HL-60 (cell line): ENCODE data around the gene CCSER1.

Experiments
- DNase-seq, 2 experiments: peaks; one replicate each; pipeline ENCODE4 v3.0.0-alpha.2; 2010 to 2020; ENCODE audit warnings: low read depth in 1 of 2, low spot score in 1 of 2
- H3K27ac ChIP-seq: fragments of 250-450 bp; sonication (Bioruptor Pico); replicated peaks from 2 replicates; pipeline ENCODE4 v1.5.1; 2020; ENCODE audit warnings: mild to moderate bottlenecking, moderate library complexity
- H3K27me3 ChIP-seq: fragments of 250-450 bp; sonication (Bioruptor Pico); 2 replicates; pipeline ENCODE4 v1.5.1; 2021; ENCODE audit warnings: mild to moderate bottlenecking, moderate library complexity; ENCODE audit not compliant: insufficient read depth, poor library complexity, severe bottlenecking
- H3K4me3 ChIP-seq: replicated peaks from 2 replicates; pipeline ENCODE4 v1.5.1; 2011; ENCODE audit warnings: mild to moderate bottlenecking, control low read depth, low read length; ENCODE audit not compliant: insufficient read depth
- GABPA ChIP-seq: IDR thresholded peaks from 2 replicates; pipeline ENCODE4 v1.6.1; 2012; ENCODE audit warnings: low read depth
- POLR2AphosphoS5 ChIP-seq: IDR thresholded peaks from 2 replicates; pipeline ENCODE4 v1.6.1; 2012; ENCODE audit warnings: low read depth
- SPI1 ChIP-seq: IDR thresholded peaks from 2 replicates; pipeline ENCODE4 v1.6.1; 2012; ENCODE audit warnings: low read depth, mild to moderate bottlenecking, borderline replicate concordance
- TF ChIP-seq, protein P1 (sequence below): IDR thresholded peaks from 2 replicates; pipeline ENCODE4 v1.6.1; 2012; ENCODE audit warnings: low read depth; ENCODE audit not compliant: insufficient replicate concordance
- TF ChIP-seq, protein P2 (sequence below): IDR thresholded peaks from one replicate; pipeline ENCODE4 v1.5.1; 2011; ENCODE audit warnings: low read length, control low read depth, inconsistent platforms; ENCODE audit not compliant: insufficient read depth

Gene CCSER1

DNA sequence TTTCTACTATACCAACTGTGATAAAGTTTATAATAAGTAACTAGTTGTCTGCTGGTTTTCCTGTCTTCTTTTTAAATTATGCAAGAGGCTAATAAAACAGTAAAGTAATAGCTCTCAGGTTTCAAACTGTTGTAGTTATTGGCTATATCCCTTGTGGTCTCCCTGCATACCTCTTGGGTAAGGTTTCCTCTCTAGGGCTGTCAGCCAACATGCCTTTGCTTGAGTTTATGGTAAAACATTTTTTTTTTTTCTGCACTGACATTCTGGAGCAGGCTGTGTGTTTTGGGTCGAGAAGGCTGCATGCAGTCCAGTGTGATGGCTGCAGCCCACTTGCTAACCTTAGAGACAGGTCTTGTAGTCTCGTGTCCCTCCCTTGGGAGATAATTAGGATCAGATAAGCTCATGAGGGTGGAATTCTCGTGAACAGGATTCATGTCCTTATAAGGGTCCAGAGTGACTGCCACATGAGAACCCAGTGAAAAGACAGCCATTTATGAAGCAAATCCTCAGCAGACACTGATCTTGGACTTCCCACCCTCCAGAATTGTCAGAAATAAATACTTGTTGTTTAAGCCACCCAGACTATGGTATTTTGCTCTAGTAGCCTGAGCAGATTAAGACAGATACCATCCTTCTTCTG lies 831.2 kb downstream of the CCSER1 start:
- DNase-seq, result no peak

DNA sequence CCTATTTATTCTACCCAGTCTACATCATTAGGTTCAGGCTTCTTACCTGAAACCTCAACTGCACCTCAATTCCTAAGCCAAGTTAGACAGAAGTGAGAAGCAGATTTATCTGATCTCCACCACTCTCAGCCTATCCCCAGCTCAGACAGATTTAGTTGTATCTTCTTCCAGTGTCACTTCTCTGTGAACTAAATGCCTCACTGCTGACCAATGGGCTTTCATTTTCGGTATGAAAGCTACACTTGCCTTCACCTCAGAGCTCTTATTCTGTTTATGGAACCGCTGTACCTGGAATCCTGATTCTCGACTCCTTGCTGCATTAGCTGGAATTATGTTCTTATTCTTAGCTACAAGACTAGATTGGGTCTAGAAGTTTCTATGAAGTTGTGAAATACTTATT lies 833.2 kb downstream of the CCSER1 start:
- no peaks in the 10 kb centered on the region for H3K27me3 ChIP-seq
- no peak overlapping the region for H3K27ac ChIP-seq
- TF ChIP-seq SPI1, result no peak
- no peak for TF ChIP-seq GABPA
- TF ChIP-seq, protein P1, sequence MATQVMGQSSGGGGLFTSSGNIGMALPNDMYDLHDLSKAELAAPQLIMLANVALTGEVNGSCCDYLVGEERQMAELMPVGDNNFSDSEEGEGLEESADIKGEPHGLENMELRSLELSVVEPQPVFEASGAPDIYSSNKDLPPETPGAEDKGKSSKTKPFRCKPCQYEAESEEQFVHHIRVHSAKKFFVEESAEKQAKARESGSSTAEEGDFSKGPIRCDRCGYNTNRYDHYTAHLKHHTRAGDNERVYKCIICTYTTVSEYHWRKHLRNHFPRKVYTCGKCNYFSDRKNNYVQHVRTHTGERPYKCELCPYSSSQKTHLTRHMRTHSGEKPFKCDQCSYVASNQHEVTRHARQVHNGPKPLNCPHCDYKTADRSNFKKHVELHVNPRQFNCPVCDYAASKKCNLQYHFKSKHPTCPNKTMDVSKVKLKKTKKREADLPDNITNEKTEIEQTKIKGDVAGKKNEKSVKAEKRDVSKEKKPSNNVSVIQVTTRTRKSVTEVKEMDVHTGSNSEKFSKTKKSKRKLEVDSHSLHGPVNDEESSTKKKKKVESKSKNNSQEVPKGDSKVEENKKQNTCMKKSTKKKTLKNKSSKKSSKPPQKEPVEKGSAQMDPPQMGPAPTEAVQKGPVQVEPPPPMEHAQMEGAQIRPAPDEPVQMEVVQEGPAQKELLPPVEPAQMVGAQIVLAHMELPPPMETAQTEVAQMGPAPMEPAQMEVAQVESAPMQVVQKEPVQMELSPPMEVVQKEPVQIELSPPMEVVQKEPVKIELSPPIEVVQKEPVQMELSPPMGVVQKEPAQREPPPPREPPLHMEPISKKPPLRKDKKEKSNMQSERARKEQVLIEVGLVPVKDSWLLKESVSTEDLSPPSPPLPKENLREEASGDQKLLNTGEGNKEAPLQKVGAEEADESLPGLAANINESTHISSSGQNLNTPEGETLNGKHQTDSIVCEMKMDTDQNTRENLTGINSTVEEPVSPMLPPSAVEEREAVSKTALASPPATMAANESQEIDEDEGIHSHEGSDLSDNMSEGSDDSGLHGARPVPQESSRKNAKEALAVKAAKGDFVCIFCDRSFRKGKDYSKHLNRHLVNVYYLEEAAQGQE, result no peak
- TF ChIP-seq, protein P2, sequence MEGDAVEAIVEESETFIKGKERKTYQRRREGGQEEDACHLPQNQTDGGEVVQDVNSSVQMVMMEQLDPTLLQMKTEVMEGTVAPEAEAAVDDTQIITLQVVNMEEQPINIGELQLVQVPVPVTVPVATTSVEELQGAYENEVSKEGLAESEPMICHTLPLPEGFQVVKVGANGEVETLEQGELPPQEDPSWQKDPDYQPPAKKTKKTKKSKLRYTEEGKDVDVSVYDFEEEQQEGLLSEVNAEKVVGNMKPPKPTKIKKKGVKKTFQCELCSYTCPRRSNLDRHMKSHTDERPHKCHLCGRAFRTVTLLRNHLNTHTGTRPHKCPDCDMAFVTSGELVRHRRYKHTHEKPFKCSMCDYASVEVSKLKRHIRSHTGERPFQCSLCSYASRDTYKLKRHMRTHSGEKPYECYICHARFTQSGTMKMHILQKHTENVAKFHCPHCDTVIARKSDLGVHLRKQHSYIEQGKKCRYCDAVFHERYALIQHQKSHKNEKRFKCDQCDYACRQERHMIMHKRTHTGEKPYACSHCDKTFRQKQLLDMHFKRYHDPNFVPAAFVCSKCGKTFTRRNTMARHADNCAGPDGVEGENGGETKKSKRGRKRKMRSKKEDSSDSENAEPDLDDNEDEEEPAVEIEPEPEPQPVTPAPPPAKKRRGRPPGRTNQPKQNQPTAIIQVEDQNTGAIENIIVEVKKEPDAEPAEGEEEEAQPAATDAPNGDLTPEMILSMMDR, result no peak
- no peak for TF ChIP-seq POLR2AphosphoS5
- no peak for DNase-seq
- no peak overlapping the region for H3K4me3 ChIP-seq

More for the DNA sequence above, 831.2 kb downstream of the CCSER1 start:
- H3K4me3 ChIP-seq, result no peak overlapping the region
- no peak overlapping the region for H3K27ac ChIP-seq
- no peaks in the 10 kb centered on the region for H3K27me3 ChIP-seq
- no peak for TF ChIP-seq GABPA
- TF ChIP-seq, protein P2, result no peak
- TF ChIP-seq, protein P1, result no peak
- TF ChIP-seq POLR2AphosphoS5, result no peak
- no peak for TF ChIP-seq SPI1

DNA sequence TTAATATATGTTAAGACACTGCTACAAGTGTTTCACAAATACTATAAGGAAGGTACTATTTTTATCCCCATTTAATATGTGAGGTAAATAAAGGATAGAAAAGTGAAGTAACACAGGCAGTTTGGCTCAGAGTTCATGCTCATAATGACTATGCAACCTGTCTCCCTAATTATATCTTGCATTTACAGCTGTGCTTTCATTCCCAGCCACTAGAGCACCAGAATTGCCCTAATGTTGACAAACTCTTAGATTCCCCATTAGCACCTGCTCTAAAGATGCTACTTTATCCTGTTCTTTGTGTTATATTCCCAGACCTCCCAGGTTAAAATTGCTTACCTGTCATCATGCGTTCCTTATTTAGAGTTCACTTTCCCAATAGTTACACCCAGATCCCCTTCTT lies 833.6 kb downstream of the CCSER1 start:
- Histone ChIP-seq H3K27ac (no peak overlapping the region), H3K27me3 (no peaks in the 10 kb centered on the region), H3K4me3 (no peak overlapping the region)
- no peak for DNase-seq
- TF ChIP-seq GABPA (no peak), POLR2AphosphoS5 (no peak), SPI1 (no peak)
- TF ChIP-seq, protein P1, result no peak
- TF ChIP-seq, protein P2, result no peak
